Measurements from ENCODE around the gene CHRM2. TPM values are rescaled to one million over a fixed set of nuclear protein-coding genes. Genes with fewer than 3 reads are reported as not detected.

CHRM2 gene
- total and polyA plus RNA-seq, 9 of the 15 experiments (the other 6 are each of a cell fraction or from before 2014, with no cell fraction given) = not detected

- whole genome bisulfite sequencing (ENCODE audit: insufficient coverage, low coverage, missing lambda C conversion rate) = 0% methylated on average over 2 of the region's 2 CpGs
- Histone ChIP-seq H3K36me3 (ENCODE audit: control insufficient read depth, insufficient read depth, low read length) (no peaks in the 10 kb centered on the region), H3K9me1 (ENCODE audit: control insufficient read depth, insufficient read depth, low read length) (no peaks in the 10 kb centered on the region), H2AFZ (ENCODE audit: low read depth, low read length) (no peak overlapping the region), H4K20me1 (replicated peaks; ENCODE audit: control insufficient read depth, insufficient read depth, low read length) (no peaks in the 10 kb centered on the region), H3K4me1 (replicated peaks in 1 of 2; ENCODE audit: control insufficient read depth in 2 of 2, insufficient read depth in 2 of 2, low read length in 2 of 2) (no peaks in the 10 kb centered on the region), H3K9ac (ENCODE audit: insufficient read depth in 1 of 2, low read depth in 2 of 2, low read length in 2 of 2) (no peak overlapping the region), H3K27me3 (ENCODE audit: control insufficient read depth in 2 of 2, insufficient read depth in 2 of 2, low read length in 2 of 2) (no peaks in the 10 kb centered on the region), H3K27ac (ENCODE audit: extremely low read depth, low read depth, low read length) (no peak overlapping the region), H3K4me3 (no peak overlapping the region), H3K9me3 (replicated peaks; ENCODE audit: control insufficient read depth, insufficient read depth, low read depth, low read length) (no peaks in the 10 kb centered on the region), H3K79me2 (ENCODE audit: control insufficient read depth, insufficient read depth, low read length) (no peaks in the 10 kb centered on the region), H3K4me2 (ENCODE audit: insufficient read depth, low read length) (no peak overlapping the region)
- CTCF ChIA-PET (ENCODE audit: low intra/inter-chr PET ratio) = no interaction called here
- DNase-seq (ENCODE audit: extremely low read depth in 1 of 4, low spot score in 3 of 4) (no peak), ATAC-seq (no peak), FAIRE-seq (no peak)
- in situ Hi-C loops (cut with MboI) (no loop called here), intact Hi-C loops (cut with micrococcal nuclease) (no loop called here)
- POLR2A ChIA-PET = no interaction called here
- BruUV-seq (replicated peaks) = no TSS peak
- no peak for TF ChIP-seq AFF4 (CRISPR knock-in tag; IDR thresholded peaks at IDR 0.05)
- TF ChIP-seq NFIC (IDR thresholded peaks at IDR 0.05) = no peak
- no peak for TF ChIP-seq ZNF518B (CRISPR knock-in tag; IDR thresholded peaks at IDR 0.05)
- no peak for TF ChIP-seq PPARD (CRISPR knock-in tag; IDR thresholded peaks at IDR 0.05)
- no peak for TF ChIP-seq NFE2 (IDR thresholded peaks at IDR 0.05; ENCODE audit: low read depth)
- TF ChIP-seq, protein P1, sequence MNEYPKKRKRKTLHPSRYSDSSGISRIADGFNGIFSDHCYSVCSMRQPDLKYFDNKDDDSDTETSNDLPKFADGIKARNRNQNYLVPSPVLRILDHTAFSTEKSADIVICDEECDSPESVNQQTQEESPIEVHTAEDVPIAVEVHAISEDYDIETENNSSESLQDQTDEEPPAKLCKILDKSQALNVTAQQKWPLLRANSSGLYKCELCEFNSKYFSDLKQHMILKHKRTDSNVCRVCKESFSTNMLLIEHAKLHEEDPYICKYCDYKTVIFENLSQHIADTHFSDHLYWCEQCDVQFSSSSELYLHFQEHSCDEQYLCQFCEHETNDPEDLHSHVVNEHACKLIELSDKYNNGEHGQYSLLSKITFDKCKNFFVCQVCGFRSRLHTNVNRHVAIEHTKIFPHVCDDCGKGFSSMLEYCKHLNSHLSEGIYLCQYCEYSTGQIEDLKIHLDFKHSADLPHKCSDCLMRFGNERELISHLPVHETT (CRISPR knock-in tag; conservative IDR thresholded peaks at IDR 0.05 in 1 of 2, IDR thresholded peaks at IDR 0.05 in 1 of 2) = no peak
- TF ChIP-seq ZBTB7A (IDR thresholded peaks at IDR 0.05; ENCODE audit: borderline replicate concordance, control insufficient read depth, low read depth, low read length) = no peak
- TF ChIP-seq MAFK (IDR thresholded peaks at IDR 0.05; ENCODE audit: low read length) = no peak
- no peak for TF ChIP-seq ZNF699 (CRISPR knock-in tag; IDR thresholded peaks at IDR 0.05; ENCODE audit: insufficient replicate concordance)
- TF ChIP-seq NELFE (IDR thresholded peaks at IDR 0.05; ENCODE audit: insufficient read depth, insufficient read length) = no peak
- TF ChIP-seq, protein P2, sequence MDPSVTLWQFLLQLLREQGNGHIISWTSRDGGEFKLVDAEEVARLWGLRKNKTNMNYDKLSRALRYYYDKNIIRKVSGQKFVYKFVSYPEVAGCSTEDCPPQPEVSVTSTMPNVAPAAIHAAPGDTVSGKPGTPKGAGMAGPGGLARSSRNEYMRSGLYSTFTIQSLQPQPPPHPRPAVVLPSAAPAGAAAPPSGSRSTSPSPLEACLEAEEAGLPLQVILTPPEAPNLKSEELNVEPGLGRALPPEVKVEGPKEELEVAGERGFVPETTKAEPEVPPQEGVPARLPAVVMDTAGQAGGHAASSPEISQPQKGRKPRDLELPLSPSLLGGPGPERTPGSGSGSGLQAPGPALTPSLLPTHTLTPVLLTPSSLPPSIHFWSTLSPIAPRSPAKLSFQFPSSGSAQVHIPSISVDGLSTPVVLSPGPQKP (CRISPR knock-in tag; IDR thresholded peaks at IDR 0.05) = no peak
- TF ChIP-seq KLF1 (tag; IDR thresholded peaks at IDR 0.05) = no peak
- no peak for TF ChIP-seq BRCA1 (IDR thresholded peaks at IDR 0.05)
- no peak for TF ChIP-seq BRCA1 (CRISPR knock-in tag; IDR thresholded peaks at IDR 0.05)
Measured at GRCh38 chr7:136998495-136998894, 130.0 kb downstream of the CHRM2 start.

All from K562 (cell line).